DMS114 treated with DMSO at 0.1 percent for 48 hours (cell line): ENCODE results near the gene PPP1CB.

Source experiments
- DNase-seq: peaks from one replicate; lab custom pipeline; 2025; ENCODE audit not compliant: unreplicated experiment; lab: John Stamatoyannopoulos, UW

PPP1CB gene

GRCh38 chr2:28751252-28751955, at the start of gene PPP1CB:
Gene PPP1CB (plus strand): TSS chr2:28751830. CDS start chr2:28752125, 295 bp downstream.
- DNase-seq, result peak; percentile 87

GRCh38 chr2:28702415-28702861, 49.2 kb upstream of the PPP1CB start:
- no peak for DNase-seq

GRCh38 chr2:28702878-28703277, 48.8 kb upstream of the PPP1CB start:
- no peak for DNase-seq

GRCh38 chr2:28704621-28705020, 47.0 kb upstream of the PPP1CB start:
- DNase-seq, result no peak

GRCh38 chr2:28705751-28706440, 45.7 kb upstream of the PPP1CB start:
- no peak for DNase-seq

- no peak for DNase-seq
These were observed 44.0 kb upstream of the PPP1CB start for GRCh38 chr2:28707592-28707991.

GRCh38 chr2:28709101-28709500, 42.5 kb upstream of the PPP1CB start:
- DNase-seq, result no peak

- no peak for DNase-seq
These were observed 41.1 kb upstream of the PPP1CB start for GRCh38 chr2:28710545-28710944.

- no peak for DNase-seq
These were observed 37.9 kb upstream of the PPP1CB start for GRCh38 chr2:28713577-28714298.

GRCh38 chr2:28716265-28716865, 35.3 kb upstream of the PPP1CB start:
- DNase-seq, result no peak

GRCh38 chr2:28717339-28717758, 34.3 kb upstream of the PPP1CB start:
- no peak for DNase-seq

GRCh38 chr2:28720345-28720744, 31.3 kb upstream of the PPP1CB start:
- no peak for DNase-seq

GRCh38 chr2:28721601-28722191, 29.9 kb upstream of the PPP1CB start:
- DNase-seq, result no peak

- DNase-seq, result no peak
These were observed 26.5 kb upstream of the PPP1CB start for GRCh38 chr2:28725021-28725711.

GRCh38 chr2:28726177-28726576, 25.5 kb upstream of the PPP1CB start:
- DNase-seq, result no peak

- DNase-seq, result no peak
These were observed 21.9 kb upstream of the PPP1CB start for GRCh38 chr2:28729698-28730097.

- DNase-seq, result no peak
These were observed 20.9 kb upstream of the PPP1CB start for GRCh38 chr2:28730641-28731146.

- no peak for DNase-seq
These were observed 16.1 kb upstream of the PPP1CB start for GRCh38 chr2:28735511-28735910.

GRCh38 chr2:28736034-28736433, 15.6 kb upstream of the PPP1CB start:
- DNase-seq, result no peak

GRCh38 chr2:28737655-28738054, 14.0 kb upstream of the PPP1CB start:
- DNase-seq, result no peak
